GM06990 (cell line): Measurements from ENCODE around the gene RGPD5.
"Not testable (repeated sequence)": the region's sequence is repeated elsewhere in the genome, so short reads cannot be mapped to it uniquely, and the experiment has no call there.

ENCODE experiments used
- DNase-seq: peaks from one replicate; pipeline ENCODE4 v3.0.0-alpha.2; 2011; ENCODE audit not compliant: insufficient read length; ENCODE audit errors: extremely low read depth
- H3K27me3 ChIP-seq: replicated peaks from 2 replicates; pipeline ENCODE4 v1.6.0; 2011; ENCODE audit warnings: low read length; ENCODE audit not compliant: control insufficient read depth, insufficient read depth
- H3K36me3 ChIP-seq: 2 replicates; pipeline ENCODE4 v1.5.1; 2011; ENCODE audit warnings: low read length; ENCODE audit not compliant: control insufficient read depth, insufficient read depth
- H3K4me3 ChIP-seq: replicated peaks from 2 replicates; pipeline ENCODE4 v1.5.1; 2011; ENCODE audit warnings: low read depth, mild to moderate bottlenecking, control low read depth, low read length

RGPD5 gene

DNA sequence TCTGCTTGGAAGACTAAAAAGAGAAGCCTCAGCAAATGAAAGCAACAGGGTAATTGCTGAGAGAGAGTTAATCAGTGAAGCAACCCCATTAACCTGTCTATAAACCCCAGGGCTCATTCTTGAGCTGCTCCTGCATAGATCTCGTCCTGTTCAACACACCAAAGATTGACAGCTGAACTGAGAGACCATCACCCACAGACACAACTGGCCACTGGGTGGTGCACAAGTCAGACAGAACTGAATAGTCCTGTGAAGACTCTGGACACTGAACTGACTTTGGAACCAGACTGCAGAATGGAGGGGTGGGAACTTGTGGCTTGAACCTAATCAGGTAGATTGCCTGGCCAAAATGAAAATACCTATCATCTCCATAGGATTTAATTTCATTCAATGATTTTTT, 1.4 kb upstream of the RGPD5 start:
- H3K4me3 ChIP-seq, DNase-seq, H3K36me3 ChIP-seq, H3K27me3 ChIP-seq: not testable (repeated sequence)

DNA sequence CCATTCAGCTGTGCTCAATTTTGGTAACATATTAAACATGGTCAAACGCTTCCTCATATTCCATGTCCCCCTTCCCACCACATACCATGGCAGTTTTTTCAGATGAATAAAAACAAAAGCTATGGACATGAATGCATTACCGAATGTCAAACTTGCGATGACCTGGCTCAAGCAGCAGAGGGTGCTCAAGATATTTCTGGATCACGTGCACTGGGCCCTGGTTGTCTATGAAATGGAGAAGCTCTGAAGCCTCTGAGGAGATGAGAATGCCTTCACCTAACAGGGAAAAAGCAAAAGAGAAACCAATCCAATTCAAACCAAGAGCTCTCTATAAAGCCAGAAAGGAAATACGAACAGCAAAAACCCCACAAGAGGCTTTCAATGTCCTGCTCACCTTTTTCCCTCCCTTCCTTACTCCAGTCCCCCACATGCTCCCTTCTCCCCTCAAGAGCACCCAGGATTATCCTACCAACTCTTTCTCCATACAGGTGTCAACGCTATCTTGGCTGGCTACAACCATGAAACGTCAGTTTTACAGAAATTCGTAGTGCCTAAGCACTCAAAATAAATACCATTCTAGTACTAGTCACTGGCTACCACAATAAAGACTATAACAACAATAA, 77.1 kb downstream of the RGPD5 start:
- not testable (repeated sequence) for H3K4me3 ChIP-seq, DNase-seq, H3K36me3 ChIP-seq, H3K27me3 ChIP-seq

GRCh38 chr2:109876625-109877024, 82.5 kb downstream of the RGPD5 start:
- not testable (repeated sequence) for H3K36me3 ChIP-seq, DNase-seq, H3K27me3 ChIP-seq, H3K4me3 ChIP-seq

DNA sequence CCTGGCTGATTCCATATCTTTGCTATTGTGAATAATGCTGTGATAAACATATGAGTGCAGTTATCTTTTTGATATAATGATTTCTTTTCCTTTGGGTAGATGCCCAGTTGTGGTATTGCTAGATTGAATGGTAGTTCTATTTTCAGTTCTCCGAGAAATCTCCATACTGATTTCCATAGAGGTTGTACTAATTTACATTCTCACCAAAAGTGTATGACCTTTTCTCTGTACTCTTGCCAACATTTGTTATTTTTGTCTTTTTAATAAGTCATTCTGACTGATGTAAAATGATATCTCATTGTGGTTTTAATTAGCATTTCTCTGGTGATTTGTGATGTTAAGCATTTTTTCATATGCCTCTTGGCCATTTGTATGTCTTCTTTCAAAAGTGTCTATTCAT, 88.0 kb downstream of the RGPD5 start:
- not testable (repeated sequence) for H3K4me3 ChIP-seq, H3K27me3 ChIP-seq, H3K36me3 ChIP-seq, DNase-seq

DNA sequence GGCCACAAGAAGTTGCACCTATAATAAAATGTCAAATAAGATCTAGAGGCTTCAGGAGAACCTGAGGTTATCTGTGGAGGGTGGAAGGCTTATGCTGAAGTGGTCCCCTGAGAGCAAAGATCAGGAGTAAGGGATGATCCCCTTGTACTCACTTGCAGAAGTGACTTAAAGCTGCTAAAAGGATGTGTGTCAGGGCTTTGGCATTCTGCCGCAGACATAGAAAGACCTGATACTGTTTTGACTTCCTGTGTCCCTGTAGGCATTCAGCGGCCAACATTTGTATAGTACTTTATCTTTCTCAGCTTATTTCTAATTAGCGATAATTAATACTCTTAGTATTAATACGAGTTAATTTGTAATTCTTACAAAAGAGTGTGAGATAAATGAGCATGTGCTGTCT, 94.3 kb downstream of the RGPD5 start:
- H3K4me3 ChIP-seq, H3K27me3 ChIP-seq, H3K36me3 ChIP-seq, DNase-seq: not testable (repeated sequence)

- H3K36me3 ChIP-seq, H3K4me3 ChIP-seq, DNase-seq, H3K27me3 ChIP-seq: not testable (repeated sequence)
These were observed 95.8 kb downstream of the RGPD5 start for GRCh38 chr2:109889909-109890308.

DNA sequence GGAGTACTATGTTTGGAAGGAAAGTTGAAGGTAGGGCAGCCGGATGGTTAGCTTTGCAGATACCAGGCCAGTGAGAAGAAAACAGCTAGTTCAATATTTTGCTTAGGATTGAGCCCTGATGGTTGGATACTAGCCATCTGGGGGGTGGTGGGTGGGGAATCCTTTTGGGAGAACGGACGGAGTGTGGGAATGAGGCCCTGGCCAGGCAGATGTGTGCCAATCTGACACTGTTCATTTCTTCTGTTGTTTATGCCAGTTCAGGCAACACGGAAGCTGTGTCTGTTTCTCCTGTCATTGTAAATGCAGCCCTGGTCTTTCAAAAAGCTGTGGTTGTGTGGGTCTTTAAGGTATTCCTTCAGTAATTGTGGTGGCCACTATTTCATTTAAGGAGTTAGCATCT, 96.9 kb downstream of the RGPD5 start:
- H3K4me3 ChIP-seq, H3K36me3 ChIP-seq, DNase-seq, H3K27me3 ChIP-seq: not testable (repeated sequence)

DNA sequence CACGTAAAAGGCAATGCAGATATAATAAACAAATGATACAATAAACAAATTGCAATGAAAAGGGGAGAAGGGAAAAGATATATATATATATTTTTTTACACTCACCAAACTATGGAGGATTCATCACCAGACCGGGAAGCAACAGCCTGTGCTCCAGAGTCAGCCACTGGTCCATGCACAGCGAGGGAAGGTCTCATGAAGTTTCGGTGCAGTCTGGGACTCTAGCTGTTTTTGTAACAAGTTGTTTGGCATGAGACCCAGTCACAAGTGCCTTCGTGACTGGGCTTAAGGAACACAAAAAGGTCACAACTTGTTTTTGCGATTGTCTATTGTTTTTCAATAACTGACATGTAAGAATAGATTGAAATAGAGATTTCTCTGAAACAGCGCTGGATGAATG, 99.6 kb downstream of the RGPD5 start:
- not testable (repeated sequence) for H3K36me3 ChIP-seq, H3K4me3 ChIP-seq, DNase-seq, H3K27me3 ChIP-seq

DNA sequence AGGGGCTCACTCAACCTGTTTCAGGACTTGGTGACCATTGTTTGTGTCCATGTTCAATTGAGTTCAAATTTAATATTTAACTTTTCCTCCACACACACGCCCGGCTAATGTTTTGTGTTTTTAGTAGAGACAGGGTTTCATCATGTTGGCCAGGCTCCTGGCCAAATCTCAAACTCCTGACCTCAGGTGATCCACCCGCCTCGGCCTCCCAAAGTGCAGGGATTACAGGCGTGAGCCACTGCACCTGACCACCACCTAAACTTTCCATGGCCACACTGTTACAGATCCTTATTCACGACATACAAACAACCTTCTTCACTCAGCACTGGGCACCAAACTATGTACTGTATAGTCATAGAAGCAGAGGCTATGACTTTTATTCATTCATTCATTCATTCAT, 100.0 kb downstream of the RGPD5 start:
- not testable (repeated sequence) for H3K36me3 ChIP-seq, H3K4me3 ChIP-seq

GRCh38 chr2:109895090-109895869, 101.2 kb downstream of the RGPD5 start:
- not testable (repeated sequence) for DNase-seq, H3K36me3 ChIP-seq, H3K27me3 ChIP-seq, H3K4me3 ChIP-seq

More for the DNA sequence above, 100.0 kb downstream of the RGPD5 start:
- not testable (repeated sequence) for H3K27me3 ChIP-seq, DNase-seq

DNA sequence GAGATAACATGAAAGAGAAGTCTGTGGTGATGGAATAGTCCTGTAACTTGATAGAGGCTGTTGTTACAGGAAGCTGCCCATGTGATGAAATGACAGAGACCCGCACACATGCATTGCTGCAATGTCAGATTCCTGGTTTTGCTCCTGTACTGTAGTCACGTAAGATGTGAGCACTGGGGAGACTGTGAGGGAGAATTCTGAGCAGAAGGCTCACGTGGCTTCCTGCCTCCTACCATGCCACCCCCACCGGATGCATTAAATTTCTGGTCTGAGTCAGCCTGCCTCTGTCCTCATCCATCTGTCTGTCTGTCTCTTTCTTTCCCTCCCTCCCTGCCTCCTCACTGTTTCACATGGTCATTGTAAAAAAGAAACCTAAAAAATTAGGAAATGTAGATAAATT, 102.1 kb downstream of the RGPD5 start:
- H3K36me3 ChIP-seq, DNase-seq, H3K4me3 ChIP-seq, H3K27me3 ChIP-seq: not testable (repeated sequence)

GRCh38 chr2:109897769-109898461, 103.8 kb downstream of the RGPD5 start:
- H3K4me3 ChIP-seq, DNase-seq, H3K27me3 ChIP-seq, H3K36me3 ChIP-seq: not testable (repeated sequence)

GRCh38 chr2:109898462-109899336, 104.6 kb downstream of the RGPD5 start, which contains the start of gene LIMS3:
Gene LIMS3, plus strand, starts transcription at chr2:109898688. Its CDS starts 41 bp downstream, at chr2:109898729.
- H3K4me3 ChIP-seq, H3K27me3 ChIP-seq, H3K36me3 ChIP-seq, DNase-seq: not testable (repeated sequence)
